Calu3 (cell line): ENCODE measurements around the gene CPSF2. TPM values are rescaled to one million over a fixed set of nuclear protein-coding genes. Genes with fewer than 3 reads are reported as not detected.

Experiments used
- BruUV-seq: library from RNA; stranded (reverse); fragments of 400-500 nt; replicated peaks from 2 replicates; lab custom pipeline; 2021; lab: Mats Ljungman, UMichigan
- CTCF ChIA-PET: fragments of 300-600 bp; sonication (Branson Sonifier 250); formaldehyde crosslinking; loops from one replicate; lab custom pipeline; 2022; ENCODE audit warnings: antibody characterized with exemption; lab: Charles Lee
- DNase-seq: peaks from one replicate; pipeline ENCODE4 v3.0.0; 2022
- H3K27ac Mint-ChIP-seq: one replicate; pipeline ENCODE4 v1.8.0; 2022; ENCODE audit warnings: mixed read lengths; ENCODE audit not compliant: unreplicated experiment
- H3K27me3 Mint-ChIP-seq: one replicate; pipeline ENCODE4 v1.8.0; 2022; ENCODE audit warnings: mixed read lengths; ENCODE audit not compliant: unreplicated experiment
- H3K36me3 Mint-ChIP-seq: one replicate; pipeline ENCODE4 v1.8.0; 2022; ENCODE audit warnings: mild to moderate bottlenecking, moderate library complexity, mixed read lengths; ENCODE audit not compliant: insufficient read depth, unreplicated experiment
- H3K4me1 Mint-ChIP-seq: one replicate; pipeline ENCODE4 v1.8.0; 2022; ENCODE audit warnings: mild to moderate bottlenecking, low read depth, mixed read lengths; ENCODE audit not compliant: unreplicated experiment
- H3K4me3 Mint-ChIP-seq: one replicate; pipeline ENCODE4 v1.8.0; 2022; ENCODE audit warnings: mild to moderate bottlenecking, low read depth, moderate library complexity, mixed read lengths; ENCODE audit not compliant: unreplicated experiment
- H3K9me3 Mint-ChIP-seq: one replicate; pipeline ENCODE4 v1.8.0; 2022; ENCODE audit warnings: low read depth, mixed read lengths; ENCODE audit not compliant: unreplicated experiment
- intact Hi-C: fragments of 100-400 bp; cut with micrococcal nuclease; formaldehyde crosslinking; loops from one replicate; pipeline ENCODE4 v1.10.0; 2022; ENCODE audit not compliant: unreplicated experiment
- total RNA-seq: library from RNA; stranded (reverse); gene quantifications from 2 replicates; pipeline ENCODE4 v1.2.3, GENCODE V29; 2022
- TF ChIP-seq, protein P1 (sequence below): fragments of 200-600 bp; IDR thresholded peaks from one replicate; pipeline ENCODE4 v1.8.0; 2022; ENCODE audit warnings: antibody characterized with exemption; ENCODE audit not compliant: unreplicated experiment

CPSF2 gene
- total RNA-seq, 1 experiment from 2014 or later = 76.7 TPM

DNA sequence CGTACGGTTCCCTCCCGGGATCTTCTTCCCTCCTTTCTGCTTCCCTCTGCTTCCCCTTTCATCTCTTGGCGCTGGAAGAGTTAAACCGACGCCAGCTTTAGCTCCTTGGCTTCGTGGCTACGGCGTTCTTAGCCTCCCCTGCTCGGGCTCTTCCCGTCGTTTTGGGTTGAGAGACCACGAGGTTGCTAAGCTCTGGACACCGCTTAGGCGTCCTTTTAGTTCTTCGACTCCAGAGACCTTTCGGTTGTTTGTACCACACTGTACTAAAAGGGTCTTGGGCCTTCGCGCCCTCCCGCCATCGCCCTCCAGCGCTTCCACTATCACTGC lies 545 bp downstream of the CPSF2 start:
- no peaks in the 10 kb centered on the region for H3K27me3 Mint-ChIP-seq
- DNase-seq = no peak
- CTCF ChIA-PET = interaction anchor here (0.6 to 2.5 kb wide), 3 partner anchors 16 to 125 kb away, joined by 3 to 28 read pairs (median 3); partner anchors contain the start of gene ATXN3
- H3K9me3 Mint-ChIP-seq = no peaks in the 10 kb centered on the region
- intact Hi-C loops = no loop called here
- TF ChIP-seq, protein P1, sequence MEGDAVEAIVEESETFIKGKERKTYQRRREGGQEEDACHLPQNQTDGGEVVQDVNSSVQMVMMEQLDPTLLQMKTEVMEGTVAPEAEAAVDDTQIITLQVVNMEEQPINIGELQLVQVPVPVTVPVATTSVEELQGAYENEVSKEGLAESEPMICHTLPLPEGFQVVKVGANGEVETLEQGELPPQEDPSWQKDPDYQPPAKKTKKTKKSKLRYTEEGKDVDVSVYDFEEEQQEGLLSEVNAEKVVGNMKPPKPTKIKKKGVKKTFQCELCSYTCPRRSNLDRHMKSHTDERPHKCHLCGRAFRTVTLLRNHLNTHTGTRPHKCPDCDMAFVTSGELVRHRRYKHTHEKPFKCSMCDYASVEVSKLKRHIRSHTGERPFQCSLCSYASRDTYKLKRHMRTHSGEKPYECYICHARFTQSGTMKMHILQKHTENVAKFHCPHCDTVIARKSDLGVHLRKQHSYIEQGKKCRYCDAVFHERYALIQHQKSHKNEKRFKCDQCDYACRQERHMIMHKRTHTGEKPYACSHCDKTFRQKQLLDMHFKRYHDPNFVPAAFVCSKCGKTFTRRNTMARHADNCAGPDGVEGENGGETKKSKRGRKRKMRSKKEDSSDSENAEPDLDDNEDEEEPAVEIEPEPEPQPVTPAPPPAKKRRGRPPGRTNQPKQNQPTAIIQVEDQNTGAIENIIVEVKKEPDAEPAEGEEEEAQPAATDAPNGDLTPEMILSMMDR = no peak
- BruUV-seq = no TSS peak
- H3K4me1 Mint-ChIP-seq = peaks cover 28% of the 10 kb centered on the region
- H3K36me3 Mint-ChIP-seq = peaks cover 43% of the 10 kb centered on the region
- H3K27ac Mint-ChIP-seq = peak overlapping the region; percentile 98
- peak overlapping the region; percentile 83 for H3K4me3 Mint-ChIP-seq

- Mint-ChIP-seq H3K9me3 (no peaks in the 10 kb centered on the region), H3K27me3 (no peaks in the 10 kb centered on the region), H3K4me1 (peaks cover 32% of the 10 kb centered on the region), H3K27ac (peak overlapping the region; percentile 98), H3K36me3 (peaks cover 43% of the 10 kb centered on the region), H3K4me3 (peak overlapping the region; percentile 83)
- intact Hi-C loops = no loop called here
- DNase-seq = no peak
- CTCF ChIA-PET = interaction anchor here (0.5 to 2.5 kb wide), 3 partner anchors 11 to 17 kb away, joined by 3 to 28 read pairs (median 8); partner anchors contain the start of gene ATXN3
- TSS peak; percentile 48 for BruUV-seq
- TF ChIP-seq, protein P1 = no peak
Measured at GRCh38 chr14:92122761-92123160, 992 bp downstream of the CPSF2 start.

GRCh38 chr14:92134456-92134855 lies 12.7 kb downstream of the CPSF2 start:
- intact Hi-C loops = loop anchor here (1.0 kb wide), 1 partner anchor 322 kb away; no protein-coding TSS in a partner anchor
- no peaks in the 10 kb centered on the region for H3K9me3 Mint-ChIP-seq
- no peak overlapping the region for H3K27ac Mint-ChIP-seq
- H3K27me3 Mint-ChIP-seq = no peaks in the 10 kb centered on the region
- H3K4me3 Mint-ChIP-seq = no peak overlapping the region
- CTCF ChIA-PET = interaction anchor here (1.4 kb wide), 1 partner anchor 28 kb away, joined by 3 read pairs; the partner anchor contains the start of gene ATXN3
- BruUV-seq = no TSS peak
- H3K4me1 Mint-ChIP-seq = no peaks in the 10 kb centered on the region
- DNase-seq = no peak
- peaks cover 41% of the 10 kb centered on the region for H3K36me3 Mint-ChIP-seq
- TF ChIP-seq, protein P1 = no peak

DNA sequence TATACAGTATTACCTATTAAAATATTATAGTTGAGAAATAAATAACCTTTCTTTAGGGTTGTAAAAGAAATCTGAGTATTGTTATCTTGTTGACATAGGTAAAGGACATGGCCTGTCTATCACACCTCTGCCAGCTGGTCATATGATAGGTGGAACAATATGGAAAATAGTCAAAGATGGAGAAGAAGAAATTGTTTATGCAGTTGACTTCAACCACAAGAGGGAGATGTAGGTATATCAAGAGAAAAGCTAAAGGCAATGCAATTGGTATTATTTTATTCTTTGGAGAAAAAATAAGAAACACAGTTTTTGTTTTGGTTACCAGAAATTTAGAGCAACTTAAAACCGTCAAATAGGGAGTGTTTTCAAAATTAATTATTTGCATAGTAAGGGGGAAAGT lies 13.5 kb downstream of the CPSF2 start:
- H3K4me1 Mint-ChIP-seq = no peaks in the 10 kb centered on the region
- CTCF ChIA-PET = interaction anchor here (0.6 to 1.4 kb wide), 3 partner anchors 29 to 1222 kb away, joined by 3 to 4 read pairs (median 3); partner anchors contain the start of gene ATXN3
- TF ChIP-seq, protein P1 = no peak
- H3K27ac Mint-ChIP-seq = no peak overlapping the region
- no TSS peak for BruUV-seq
- no peaks in the 10 kb centered on the region for H3K27me3 Mint-ChIP-seq
- no peak overlapping the region for H3K4me3 Mint-ChIP-seq
- intact Hi-C loops = loop anchor here (5.0 kb wide), 1 partner anchor 547 kb away; no protein-coding TSS in a partner anchor
- no peak for DNase-seq
- peaks cover 41% of the 10 kb centered on the region for H3K36me3 Mint-ChIP-seq
- H3K9me3 Mint-ChIP-seq = no peaks in the 10 kb centered on the region
